Tongue (tissue), 2 donors: ENCODE measurements around the gene FCRL4. TPM values are rescaled to one million over a fixed set of nuclear protein-coding genes. Genes with fewer than 3 reads are reported as not detected.

Source experiments
- DNase-seq: peaks from one replicate; pipeline ENCODE4 v3.0.0-alpha.2; 2015
- total RNA-seq: library from RNA; depleted of rRNA; stranded (reverse); fragments of >200 nt; gene quantifications from one replicate; pipeline ENCODE4 v1.2.3, GENCODE V29; 2014

The FCRL4 gene
- total RNA-seq, result not detected

DNA sequence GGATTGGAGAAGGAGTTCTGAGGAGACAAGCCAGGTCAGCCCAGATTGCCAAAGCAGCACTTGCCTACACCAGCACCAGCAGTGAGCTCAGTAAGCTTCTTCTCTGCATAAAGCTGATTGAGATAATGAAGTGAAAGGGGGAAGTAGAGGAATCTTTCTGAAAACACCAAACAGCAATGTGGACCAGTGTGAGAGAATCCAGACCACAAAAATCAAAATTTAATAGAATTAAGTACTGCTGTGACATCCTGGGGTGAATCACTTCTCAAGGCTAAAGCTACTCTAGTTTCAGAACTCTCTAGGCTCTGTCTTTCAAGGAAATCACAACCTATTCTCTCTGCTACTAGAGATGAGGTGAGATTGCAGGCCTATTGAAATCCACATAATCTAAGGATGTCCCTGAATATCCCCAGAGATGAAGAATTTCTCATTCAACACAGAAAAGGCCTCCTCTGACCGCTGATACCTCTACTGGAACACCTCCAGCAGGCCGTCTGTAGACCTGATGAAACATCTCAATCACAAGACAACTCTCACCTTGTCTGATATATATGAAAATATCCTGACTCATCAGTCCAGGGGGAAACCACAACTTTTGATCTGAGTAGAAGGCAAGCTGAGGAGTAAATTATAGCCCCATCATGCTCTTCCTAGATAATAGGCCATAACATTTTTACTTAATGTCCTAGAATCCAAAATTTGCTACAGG is at the start of gene FCRL4:
FCRL4 (minus strand) TSS at position 127 of the 709 bp plus-strand sequence. CDS start 141 bp downstream, outside the sequence.
- DNase-seq, result no peak

DNA sequence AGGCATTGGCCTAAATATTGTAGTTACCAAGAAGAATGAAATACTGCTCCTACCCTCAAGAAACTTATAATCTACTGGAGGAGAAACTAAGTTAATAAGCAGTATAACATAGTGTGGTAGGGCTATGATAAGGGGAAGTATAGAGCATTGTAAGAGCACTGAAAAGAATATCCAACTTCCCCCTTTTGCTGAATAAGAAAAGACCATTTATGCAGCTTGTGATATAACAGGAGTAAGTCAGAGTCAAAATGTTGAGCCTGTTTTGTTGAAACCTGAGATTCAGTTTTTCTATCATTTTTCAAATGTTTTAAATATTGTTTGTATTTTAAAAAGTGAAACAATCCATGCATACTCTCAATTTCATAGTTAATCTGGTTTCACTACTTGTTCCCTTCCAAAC is 48.3 kb upstream of the FCRL4 start:
- no peak for DNase-seq

DNA sequence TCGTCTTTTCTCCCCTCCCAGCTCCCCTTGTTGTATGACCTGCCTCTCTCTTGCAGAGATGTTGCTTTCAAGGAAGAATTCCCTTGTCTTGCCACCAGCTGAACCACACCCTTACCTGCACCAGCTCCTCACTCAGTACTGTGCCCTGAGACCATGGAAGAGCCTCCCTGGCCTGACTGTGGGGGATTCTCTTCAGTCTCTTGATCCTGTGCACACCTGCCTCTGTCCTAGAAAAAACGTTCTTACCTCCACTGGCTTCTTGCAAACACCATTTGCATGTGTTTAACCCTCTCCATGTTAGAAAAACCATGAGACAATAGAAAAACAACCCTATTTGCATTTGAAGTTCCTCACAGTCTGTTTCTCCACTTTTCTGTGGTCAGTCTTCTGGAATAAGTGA is 43.3 kb upstream of the FCRL4 start:
- DNase-seq, result no peak

DNA sequence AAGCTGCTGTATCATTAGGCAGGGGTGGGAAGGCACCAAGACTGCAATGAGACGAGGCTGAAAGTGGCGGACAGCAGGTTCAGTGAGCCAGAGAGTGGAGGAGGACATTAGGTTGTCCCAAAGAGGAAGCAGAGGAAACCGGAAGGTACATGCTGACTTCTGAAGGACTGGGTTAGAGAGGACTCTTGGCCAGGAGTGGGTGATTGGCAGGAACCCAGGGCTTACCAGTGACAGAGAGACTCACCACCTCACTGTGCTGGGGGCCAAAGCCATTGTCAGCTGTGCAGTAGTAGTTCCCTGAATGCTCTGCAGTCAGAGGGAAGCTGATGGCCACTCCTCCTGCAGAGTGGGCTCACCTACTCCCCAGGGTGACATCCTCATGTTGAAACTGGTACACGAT is 41.9 kb upstream of the FCRL4 start:
- no peak for DNase-seq

DNA sequence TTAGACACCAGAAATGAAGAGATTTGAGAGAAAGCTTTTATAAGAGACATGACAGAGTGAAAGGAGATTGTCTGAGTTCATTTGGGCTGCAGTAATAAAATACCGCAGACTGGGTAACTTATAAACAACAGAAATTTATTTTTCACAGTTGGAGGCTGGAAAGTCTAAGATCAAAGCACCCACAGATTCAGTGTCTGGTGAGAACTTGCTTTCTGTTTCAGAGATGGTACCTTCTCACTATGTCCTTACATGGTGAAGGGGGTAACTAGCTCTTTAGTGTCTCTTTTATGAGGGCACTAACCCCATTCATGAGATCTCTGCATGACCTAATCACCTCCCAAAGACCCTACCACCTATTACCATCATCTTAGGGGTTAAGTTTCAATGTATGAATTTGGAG is 30.9 kb upstream of the FCRL4 start:
- DNase-seq, result no peak

DNA sequence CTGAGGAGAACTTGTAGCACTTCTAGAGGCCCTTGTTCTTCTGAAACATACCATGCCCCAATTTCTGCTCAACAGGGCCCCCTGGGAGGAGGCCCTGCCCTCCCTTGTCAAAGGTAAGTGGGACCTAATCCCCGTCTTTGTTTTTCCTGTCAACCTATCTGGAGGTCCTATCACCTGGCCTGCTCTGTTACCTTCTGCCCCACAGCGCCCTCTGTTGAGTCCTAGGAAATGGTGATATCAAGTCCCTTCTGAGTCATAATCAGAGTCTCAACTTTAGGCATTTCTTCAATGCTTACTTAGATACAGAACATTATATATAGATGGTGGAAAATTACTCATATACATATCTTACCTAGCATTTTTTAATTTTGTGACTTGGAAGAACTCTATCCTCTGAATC is 28.2 kb upstream of the FCRL4 start:
- DNase-seq, result no peak

DNA sequence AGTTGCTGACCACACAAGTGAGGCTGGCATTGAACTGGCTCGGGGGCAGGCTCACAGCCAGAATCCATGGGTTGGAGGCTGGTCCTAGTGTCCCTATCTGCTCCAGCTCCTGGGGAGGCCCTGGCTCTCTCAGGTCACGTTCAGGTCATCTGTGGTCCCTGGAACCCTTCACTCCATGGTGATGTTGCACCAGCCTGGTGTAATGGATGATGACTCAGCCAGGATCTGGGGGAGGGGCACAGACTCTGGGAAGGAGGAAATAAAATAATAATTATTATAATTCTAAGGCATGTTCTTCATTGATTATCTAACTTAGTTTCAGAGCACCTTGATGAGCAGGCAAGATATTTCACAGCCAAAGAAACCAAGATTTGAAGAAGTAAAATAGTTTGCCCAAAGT is 26.6 kb upstream of the FCRL4 start:
- no peak for DNase-seq

DNA sequence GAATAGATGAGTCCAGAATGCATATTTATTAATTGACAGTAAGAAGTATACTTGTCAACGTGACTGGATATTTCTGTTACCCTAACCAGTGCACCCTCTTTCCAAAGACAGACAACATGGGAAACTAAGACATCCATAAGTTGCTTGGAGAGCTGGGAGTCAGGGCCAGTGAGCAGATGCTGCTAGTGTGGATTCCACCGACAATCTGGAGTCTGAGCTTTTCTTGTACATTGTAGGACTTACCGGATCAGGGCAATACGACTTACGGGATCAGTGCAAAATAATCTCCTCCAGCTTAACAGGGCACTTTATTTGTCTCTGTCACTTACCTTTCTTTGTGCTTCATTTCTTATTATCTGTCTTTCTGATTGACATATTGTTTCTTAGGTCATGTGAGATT is 24.6 kb upstream of the FCRL4 start:
- DNase-seq, result no peak

DNA sequence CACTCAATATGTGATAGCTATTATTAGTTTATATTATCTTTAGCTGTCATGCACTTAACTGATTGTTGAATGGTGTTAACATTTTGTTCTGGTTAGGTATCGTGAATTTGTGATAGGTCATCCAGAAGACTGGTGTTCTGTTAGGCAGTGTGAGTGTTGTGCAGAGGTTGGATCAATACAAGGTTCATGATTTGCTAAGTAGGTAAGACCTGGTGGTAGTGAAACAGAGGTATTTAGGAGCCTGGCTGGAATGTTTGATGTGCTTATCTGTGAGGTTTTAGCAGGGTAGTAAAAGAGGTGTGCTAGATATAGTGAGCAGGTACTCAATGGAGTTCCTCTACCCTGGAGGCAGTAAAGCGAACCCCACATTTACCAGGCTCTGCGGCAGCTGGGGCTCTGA is 20.3 kb upstream of the FCRL4 start:
- DNase-seq, result no peak

DNA sequence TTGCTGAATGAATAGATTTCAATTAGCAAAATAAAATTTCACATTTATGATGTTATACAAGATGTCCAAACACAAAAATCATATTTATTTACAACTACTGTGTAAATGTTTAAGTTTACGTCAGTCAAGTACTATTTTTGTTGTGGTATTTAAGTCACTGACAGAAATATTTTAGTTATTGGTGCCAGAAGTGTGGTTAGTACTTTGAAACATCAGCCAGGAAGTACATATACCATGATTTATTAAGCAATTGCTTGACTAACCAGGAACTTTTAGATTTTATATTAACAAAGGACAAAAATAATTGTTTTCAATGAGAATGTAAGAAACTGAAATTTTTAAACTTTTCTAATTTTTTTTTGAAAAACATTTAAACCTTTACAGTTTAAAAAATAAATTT is 2.4 kb upstream of the FCRL4 start:
- DNase-seq, result no peak

DNA sequence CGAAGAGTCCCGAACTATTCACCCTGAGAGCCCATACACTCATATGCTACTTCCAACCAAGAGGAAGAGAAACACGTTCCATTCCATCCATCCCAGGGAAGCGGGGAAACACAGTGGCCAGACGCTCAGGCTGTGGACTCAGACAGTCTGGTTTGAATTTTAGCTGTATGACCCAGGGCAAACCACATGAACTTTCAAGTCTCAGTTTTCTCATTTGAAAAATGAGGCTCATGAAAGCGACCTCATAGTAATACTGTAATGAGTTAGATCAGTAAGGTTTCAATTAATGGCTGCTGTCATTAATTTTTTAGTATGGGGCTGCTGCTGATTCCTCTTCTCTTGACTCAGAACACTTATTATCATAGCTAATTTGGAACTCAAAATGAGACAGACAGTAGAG is 1.5 kb downstream of the FCRL4 start:
- DNase-seq, result no peak

DNA sequence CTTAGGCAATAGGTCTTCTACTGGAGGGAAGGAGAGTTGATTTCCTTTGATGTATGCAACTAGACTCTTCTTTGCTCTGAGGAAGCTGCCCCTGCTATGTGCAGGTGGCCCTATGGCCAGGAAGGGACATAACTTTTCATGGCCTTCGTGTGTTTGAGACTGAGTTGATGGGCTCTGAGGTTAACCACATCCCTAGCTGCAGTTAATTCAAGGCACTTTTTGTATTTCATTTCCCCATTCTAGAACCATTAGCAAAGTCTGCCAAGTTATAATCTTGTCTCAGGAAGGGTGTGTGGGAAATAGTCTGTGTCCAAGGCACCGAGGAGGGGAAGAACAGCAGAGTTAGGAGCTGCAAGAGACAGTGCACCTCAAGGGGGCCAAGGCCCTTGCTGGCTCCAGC is 2.5 kb downstream of the FCRL4 start:
- DNase-seq, result no peak

DNA sequence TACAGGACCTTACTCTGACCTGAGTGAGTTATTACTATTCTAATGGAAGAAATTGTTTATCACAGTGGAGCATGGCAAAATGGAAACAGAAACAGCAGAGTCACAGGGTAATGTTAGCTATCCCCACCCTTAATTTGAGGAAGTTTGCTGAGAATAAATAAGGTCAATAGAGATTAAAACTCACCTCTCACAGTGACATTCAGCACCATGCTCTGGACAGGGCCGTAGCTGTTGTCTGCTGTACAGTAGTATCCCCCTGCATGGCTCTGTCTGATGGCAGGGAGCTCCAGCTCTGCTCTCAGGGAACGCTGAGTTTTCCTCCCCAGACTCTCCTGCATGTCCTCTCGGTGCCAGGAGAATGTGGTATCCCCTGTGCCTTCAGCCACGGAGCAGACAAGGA is 11.9 kb downstream of the FCRL4 start:
- no peak for DNase-seq

DNA sequence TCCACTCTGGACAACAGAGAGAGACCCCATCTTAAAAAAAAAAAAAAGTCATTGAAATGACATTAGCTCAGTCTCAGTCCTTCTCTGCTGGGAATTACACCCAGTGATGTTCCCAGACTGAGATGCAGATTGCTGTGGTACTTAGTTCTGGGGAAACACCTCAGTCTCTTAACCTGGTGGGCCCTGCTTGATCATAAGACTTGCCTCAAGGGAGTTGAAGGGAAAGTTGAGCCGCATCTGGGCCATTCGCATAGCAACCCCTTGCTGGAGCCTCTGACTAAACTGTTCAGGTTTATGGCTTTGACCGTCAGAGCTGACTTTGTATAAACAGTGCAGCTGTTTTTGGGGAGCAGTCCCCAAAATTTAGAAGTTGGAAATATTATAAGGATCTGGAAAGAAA is 13.4 kb downstream of the FCRL4 start:
- DNase-seq, result no peak

DNA sequence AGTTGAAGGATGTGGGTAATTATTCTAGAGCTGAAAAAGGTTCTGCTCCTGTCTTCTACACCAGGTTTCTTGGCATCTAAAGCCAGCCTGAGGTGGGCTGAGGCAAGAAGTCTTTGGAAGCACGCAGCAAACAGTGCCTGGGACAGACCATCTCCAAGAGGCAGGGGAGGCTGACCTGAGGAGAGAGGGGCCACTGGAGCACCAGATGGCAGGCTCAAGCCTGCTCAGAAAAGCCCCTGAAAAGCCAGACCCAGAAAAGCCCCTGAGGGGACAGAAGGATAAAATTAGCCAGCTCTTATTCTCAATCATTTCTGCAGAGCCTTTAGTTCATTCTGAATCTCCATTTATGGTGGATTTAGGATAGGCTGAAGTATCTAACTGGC is 17.1 kb downstream of the FCRL4 start:
- no peak for DNase-seq

DNA sequence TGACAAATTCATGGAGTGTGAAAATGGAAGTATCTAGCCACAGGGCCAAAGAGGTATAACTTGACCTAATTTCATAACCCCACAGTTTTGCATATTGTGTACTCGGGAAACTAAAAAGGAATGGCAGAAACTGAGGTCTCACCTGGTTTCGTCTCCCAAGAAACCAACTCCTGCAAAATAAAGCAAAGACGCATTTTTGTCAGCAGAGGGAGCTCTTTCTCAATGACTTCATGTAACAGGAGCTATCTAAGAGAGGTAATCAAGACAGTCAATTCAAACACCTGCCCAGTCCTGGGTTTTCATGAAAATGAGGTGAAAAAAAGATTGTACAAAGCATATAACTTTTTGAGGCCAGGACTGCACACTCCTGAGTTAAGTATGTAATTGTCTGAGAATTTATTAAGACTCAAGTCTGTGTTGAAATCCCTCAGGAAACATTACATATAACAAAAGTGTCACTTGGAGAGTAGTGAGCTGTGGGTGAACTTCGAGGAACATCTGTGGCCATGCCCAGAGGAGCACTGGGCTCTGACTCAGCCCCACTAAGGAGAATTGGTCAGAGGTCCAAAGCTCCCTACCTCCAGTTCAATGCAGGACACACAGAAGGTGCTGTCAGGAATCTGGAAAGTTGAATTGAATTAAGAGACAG is 17.6 kb downstream of the FCRL4 start:
- peak; percentile 79 for DNase-seq

DNA sequence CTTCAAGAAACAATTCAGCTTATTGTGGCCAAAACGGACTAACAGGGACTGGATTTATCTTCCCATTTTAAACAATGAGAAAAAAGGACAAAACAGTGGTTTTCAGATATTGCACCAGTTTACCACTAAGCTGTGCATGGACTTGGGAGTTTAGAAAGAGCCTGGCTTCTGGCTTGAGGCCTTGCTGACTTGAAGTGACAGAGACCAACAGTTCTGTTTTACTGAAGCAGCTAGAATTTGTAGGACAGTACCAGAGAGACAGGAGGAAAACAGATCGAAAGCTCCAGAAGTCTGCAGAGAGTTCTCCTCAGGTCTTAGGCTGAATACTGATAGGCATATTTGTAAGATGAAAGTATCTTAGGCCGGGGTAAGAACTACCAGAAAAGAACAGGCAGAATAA is 20.5 kb downstream of the FCRL4 start:
- no peak for DNase-seq

DNA sequence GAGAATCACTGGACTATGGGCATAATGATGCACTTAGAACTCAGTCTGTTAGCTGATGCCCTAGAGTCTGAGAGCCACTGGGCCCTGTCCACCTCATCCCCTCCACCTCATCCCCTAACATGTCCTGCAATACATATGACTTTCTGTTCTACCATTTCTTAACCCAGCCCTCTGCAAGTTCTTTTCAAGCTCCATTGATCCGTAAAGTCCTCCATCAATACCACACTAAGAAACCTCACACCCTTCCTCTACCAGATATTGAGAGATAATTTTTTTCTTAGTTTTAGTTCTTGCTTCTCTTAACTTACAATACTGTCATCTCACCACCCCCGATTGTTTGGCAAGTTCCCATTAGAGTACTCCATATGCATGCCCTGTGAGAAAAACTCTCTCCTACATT is 22.1 kb downstream of the FCRL4 start:
- no peak for DNase-seq

DNA sequence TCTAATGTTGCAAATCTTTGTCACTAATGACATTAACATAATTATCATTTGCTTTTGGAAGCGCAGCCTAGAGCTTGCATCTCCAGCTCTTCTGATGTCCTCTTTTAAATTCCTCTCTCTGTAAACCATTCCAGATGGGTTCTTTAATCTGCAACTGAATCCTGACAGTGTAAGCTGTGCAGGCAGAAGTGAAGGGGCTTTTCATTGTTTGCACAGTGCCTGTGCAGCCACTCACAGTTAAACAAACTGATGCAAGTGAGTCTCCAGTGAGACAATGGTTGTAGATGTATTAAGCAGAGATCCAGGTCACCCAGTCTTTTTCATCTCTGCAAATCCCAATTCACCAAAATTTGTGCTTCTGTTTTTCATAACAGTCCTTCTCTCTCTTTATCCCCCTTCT is 23.0 kb downstream of the FCRL4 start:
- no peak for DNase-seq

DNA sequence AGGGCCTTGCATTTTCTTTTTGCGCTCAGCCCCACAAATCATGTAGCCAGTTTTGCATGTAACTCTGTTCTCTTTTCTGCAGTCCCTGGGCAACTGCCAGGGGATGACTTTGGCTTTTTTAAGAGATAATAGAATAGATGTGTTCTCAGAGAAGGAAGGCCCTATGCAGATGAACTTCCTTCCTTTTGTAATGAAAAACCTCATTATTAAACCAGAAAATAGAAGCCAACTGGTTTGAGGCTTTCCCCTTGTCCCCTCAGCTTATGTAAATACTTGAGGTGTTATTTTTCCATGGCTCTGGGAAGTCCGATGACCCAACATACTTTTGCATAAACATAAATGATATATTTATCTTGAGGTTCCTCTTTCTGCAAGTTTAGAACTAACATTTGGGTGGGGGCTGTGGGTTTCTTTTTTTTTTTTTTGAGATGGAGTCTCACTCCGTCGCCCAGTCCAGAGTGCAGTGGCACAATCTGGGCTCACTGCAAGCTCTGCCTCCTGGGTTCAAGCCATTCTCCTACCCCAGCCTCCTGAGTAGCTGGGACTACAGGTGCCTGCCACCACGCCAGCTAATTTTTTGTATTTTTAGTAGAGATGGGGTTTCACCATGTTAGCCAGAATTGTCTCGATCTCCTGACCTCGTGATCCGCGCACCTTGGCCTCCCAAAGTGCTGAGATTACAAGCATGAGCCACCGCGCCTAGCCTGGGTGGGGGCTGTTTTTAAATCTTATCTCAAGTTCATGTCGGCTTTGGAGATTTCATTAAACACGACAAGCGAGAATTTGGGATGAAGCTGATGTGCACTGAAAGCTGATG is 31.2 kb downstream of the FCRL4 start:
- no peak for DNase-seq

DNA sequence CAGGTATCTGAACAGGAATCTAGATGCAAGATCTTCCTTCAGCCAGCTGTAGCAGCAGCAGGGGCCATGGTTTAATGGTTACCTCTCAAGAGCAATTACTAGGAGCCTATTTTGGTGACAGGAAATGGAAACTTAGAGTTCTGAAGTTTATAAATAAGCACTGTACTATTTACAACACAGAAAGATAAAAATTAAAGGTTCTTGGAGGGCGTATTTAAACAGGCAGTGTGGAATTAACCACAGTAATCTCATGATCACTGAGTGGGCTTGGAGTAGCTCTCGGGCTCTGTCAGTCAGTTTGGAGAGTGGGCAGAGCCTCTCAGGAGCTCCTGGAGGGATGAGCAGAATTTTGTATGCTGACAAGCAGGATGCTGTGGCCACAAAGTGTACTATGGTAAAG is 35.4 kb downstream of the FCRL4 start:
- no peak for DNase-seq

DNA sequence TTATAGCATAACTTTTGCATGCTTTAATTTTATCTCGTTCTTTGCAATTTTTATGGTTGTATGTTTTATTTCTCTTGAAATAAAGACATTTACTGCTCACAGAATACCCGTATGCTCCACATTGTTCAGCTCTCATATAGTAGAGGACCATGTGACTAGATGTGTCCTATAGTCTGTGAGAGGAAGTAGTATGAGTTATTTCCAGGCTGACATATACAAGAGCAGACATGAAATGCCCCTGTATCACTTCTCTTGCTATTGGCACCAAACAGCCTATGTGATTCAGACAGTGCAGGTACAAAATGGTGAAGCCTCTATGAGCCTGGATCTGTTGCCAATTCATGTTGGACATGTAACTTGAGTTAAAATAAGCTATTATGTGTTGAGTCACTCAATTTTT is 39.8 kb downstream of the FCRL4 start:
- DNase-seq, result no peak
